Measurements from ENCODE around the gene CDC20. TPM values are rescaled to one million over a fixed set of nuclear protein-coding genes. Genes with fewer than 3 reads are reported as not detected.

Gene CDC20
- polyA plus RNA-seq, 12 donors, result 10.4 to 28.5 (median 15.4) TPM; not detected in 1

Other genes starting within 250 kb of the CDC20 start
- gene EBNA1BP2, start 186.7 kb upstream of the CDC20 start, polyA plus RNA-seq (ENCODE audit: insufficient read length in 12 of 12), result 10 to 100 TPM in 11 of 12 donors, not detected in 1; 29.3 to 49.3 (median 35.4) TPM
- 1 to 10 TPM in 1 of 12 donors, under 1 TPM in 8, not detected in 3; 0.12 to 1.5 (median 0.27) TPM for gene CFAP57, start 186.7 kb upstream of the CDC20 start, polyA plus RNA-seq (ENCODE audit: insufficient read length in 12 of 12)
- gene TMEM125, start 89.0 kb upstream of the CDC20 start, polyA plus RNA-seq (ENCODE audit: insufficient read length in 12 of 12), result 1 to 10 TPM in 1 of 12 donors, under 1 TPM in 3, not detected in 8; 0.08 to 1.1 (median 0.64) TPM
- 10 to 100 TPM in 1 of 12 donors, 1 to 10 TPM in 1, under 1 TPM in 3, not detected in 7; 0.21 to 15.7 (median 0.53) TPM for gene C1orf210, start 73.4 kb upstream of the CDC20 start, polyA plus RNA-seq (ENCODE audit: insufficient read length in 12 of 12)
- 10 to 100 TPM in 11 of 12 donors, not detected in 1; 37.4 to 53.1 (median 40.9) TPM for gene TIE1, start 58.0 kb upstream of the CDC20 start, polyA plus RNA-seq (ENCODE audit: insufficient read length in 12 of 12)
- gene MPL, start 21.2 kb upstream of the CDC20 start, polyA plus RNA-seq (ENCODE audit: insufficient read length in 12 of 12), result under 1 TPM in 7 of 12 donors, not detected in 5; 0.14 to 0.91 (median 0.26) TPM
- gene ELOVL1, start 9.0 kb downstream of the CDC20 start, polyA plus RNA-seq (ENCODE audit: insufficient read length in 12 of 12), result 10 to 100 TPM in 11 of 12 donors, not detected in 1; 27.1 to 53.8 (median 36.8) TPM
- gene MED8, start 30.8 kb downstream of the CDC20 start, polyA plus RNA-seq (ENCODE audit: insufficient read length in 12 of 12), result 10 to 100 TPM in 11 of 12 donors, not detected in 1; 17.0 to 35.2 (median 27.0) TPM
- 10 to 100 TPM in 11 of 12 donors, not detected in 1; 11.1 to 28.1 (median 15.4) TPM for gene SZT2, start 30.9 kb downstream of the CDC20 start, polyA plus RNA-seq (ENCODE audit: insufficient read length in 12 of 12)
- 10 to 100 TPM in 11 of 12 donors, not detected in 1; 14.5 to 36.8 (median 20.7) TPM for gene HYI, start 95.0 kb downstream of the CDC20 start, polyA plus RNA-seq (ENCODE audit: insufficient read length in 12 of 12)
- gene PTPRF, start 171.9 kb downstream of the CDC20 start, polyA plus RNA-seq (ENCODE audit: insufficient read length in 12 of 12), result 10 to 100 TPM in 11 of 12 donors, not detected in 1; 14.2 to 92.2 (median 19.1) TPM